Measurements from ENCODE around the gene PCBP3. TPM values are rescaled to one million over a fixed set of nuclear protein-coding genes. Genes with fewer than 3 reads are reported as not detected.
"Not testable (repeated sequence)": the region's sequence is repeated elsewhere in the genome, so short reads cannot be mapped to it uniquely, and the experiment has no call there.

PCBP3 gene
- total RNA-seq, 2 donors from 2014 or later, result 2.1 to 5.3 TPM

GRCh38 chr21:45719177-45719802 is 75.8 kb downstream of the PCBP3 start:
- Histone ChIP-seq H3K9me3 (no peaks in the 10 kb centered on the region), H3K27me3 (no peaks in the 10 kb centered on the region), H3K9ac (ENCODE audit: low read depth in 2 of 2, low read length in 2 of 2) (no peak overlapping the region), H3K4me1 (no peaks in the 10 kb centered on the region), H3K27ac (no peak overlapping the region), H3K4me3 (no peak overlapping the region), H3K36me3 (no peaks in the 10 kb centered on the region)
- DNase-seq, result no peak
- intact Hi-C loops (cut with DNase I), result no loop called here
- TF ChIP-seq CTCF (IDR thresholded peaks at IDR 0.05), result no peak

- H3K4me1 ChIP-seq; intact Hi-C loops (cut with DNase I); H3K36me3 ChIP-seq; H3K9ac ChIP-seq (ENCODE audit: low read depth in 2 of 2, low read length in 2 of 2); H3K27ac ChIP-seq; H3K27me3 ChIP-seq; DNase-seq; H3K9me3 ChIP-seq; H3K4me3 ChIP-seq: not testable (repeated sequence)
These were observed 76.7 kb downstream of the PCBP3 start for GRCh38 chr21:45720204-45720603.

GRCh38 chr21:45721671-45722070 is 78.1 kb downstream of the PCBP3 start:
- Histone ChIP-seq H3K4me1 (no peaks in the 10 kb centered on the region), H3K27me3 (no peaks in the 10 kb centered on the region), H3K36me3 (no peaks in the 10 kb centered on the region), H3K4me3 (no peak overlapping the region), H3K9ac (ENCODE audit: low read depth in 2 of 2, low read length in 2 of 2) (no peak overlapping the region), H3K9me3 (no peaks in the 10 kb centered on the region), H3K27ac (no peak overlapping the region)
- intact Hi-C loops (cut with DNase I), result no loop called here
- no peak for DNase-seq
- no peak for TF ChIP-seq CTCF (IDR thresholded peaks at IDR 0.05)

GRCh38 chr21:45723049-45723958 is 79.8 kb downstream of the PCBP3 start:
- Histone ChIP-seq H3K27me3 (no peaks in the 10 kb centered on the region), H3K36me3 (no peaks in the 10 kb centered on the region), H3K9me3 (no peaks in the 10 kb centered on the region), H3K27ac (no peak overlapping the region), H3K9ac (ENCODE audit: low read depth in 2 of 2, low read length in 2 of 2) (no peak overlapping the region), H3K4me3 (no peak overlapping the region), H3K4me1 (no peaks in the 10 kb centered on the region)
- DNase-seq, result no peak
- intact Hi-C loops (cut with DNase I), result no loop called here
- TF ChIP-seq CTCF (IDR thresholded peaks at IDR 0.05), result no peak

- DNase-seq, result no peak
These were observed 80.9 kb downstream of the PCBP3 start for GRCh38 chr21:45724345-45724961.

More at GRCh38 chr21:45724345-45724961, 80.9 kb downstream of the PCBP3 start:
- H3K36me3 ChIP-seq, result no peaks in the 10 kb centered on the region
- intact Hi-C loops (cut with DNase I), result no loop called here
- H3K27ac ChIP-seq, result no peak overlapping the region
- no peak overlapping the region for H3K4me3 ChIP-seq
- H3K9ac ChIP-seq (ENCODE audit: low read depth in 2 of 2, low read length in 2 of 2), result no peak overlapping the region
- no peak for TF ChIP-seq CTCF (IDR thresholded peaks at IDR 0.05)
- H3K9me3 ChIP-seq, result no peaks in the 10 kb centered on the region
- no peaks in the 10 kb centered on the region for H3K27me3 ChIP-seq
- no peaks in the 10 kb centered on the region for H3K4me1 ChIP-seq
